ENCODE data around the gene CDKAL1.

Gene CDKAL1

DNA sequence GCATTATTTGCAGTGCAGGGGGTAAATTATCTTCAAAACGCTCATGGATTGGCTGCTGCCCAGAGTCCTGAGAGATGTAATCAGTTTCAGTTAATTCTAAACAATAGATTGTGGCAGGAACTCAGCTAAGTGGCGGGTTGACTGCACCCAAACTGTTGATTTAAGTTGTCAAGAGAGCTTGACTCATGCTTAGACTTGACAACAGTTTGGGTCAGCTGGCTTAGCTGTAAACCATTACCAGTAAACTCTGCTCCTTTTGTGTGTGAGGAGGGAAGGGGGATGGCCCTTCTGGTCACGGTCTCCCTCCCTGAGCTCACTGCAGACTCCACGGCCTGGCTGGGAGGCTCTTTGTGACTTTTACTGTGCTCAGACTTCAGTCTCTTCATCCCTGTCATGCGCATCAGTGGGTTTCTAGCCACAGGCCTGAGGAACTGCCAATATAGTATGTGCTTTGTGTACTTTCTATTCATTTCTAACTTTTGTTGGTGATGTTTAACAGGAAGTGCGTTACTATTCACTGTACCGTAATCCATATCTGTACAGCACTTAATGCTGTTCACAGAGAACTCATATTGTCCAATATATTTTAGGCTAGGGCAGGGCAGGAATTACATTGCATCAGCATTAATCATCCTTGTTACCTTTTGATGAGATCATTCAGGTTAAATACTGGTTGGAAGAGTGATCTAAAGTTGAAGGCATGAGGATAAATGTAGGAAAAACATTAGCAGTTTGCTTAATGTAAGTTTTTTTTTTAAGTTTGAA is 488.3 kb downstream of the CDKAL1 start:
- Histone ChIP-seq H3K27me3 (ENCODE audit: low read depth, low read length) (no peaks in the 10 kb centered on the region), H3K4me1 (ENCODE audit: control insufficient read depth in 1 of 2, insufficient read depth in 2 of 2, low read length in 2 of 2) (peaks cover 0 to 6% of the 10 kb centered on the region in 2 donors), H3K9me3 (ENCODE audit: control insufficient read depth in 1 of 2, low read length in 2 of 2) (no peaks in the 10 kb centered on the region), H3K27ac (ENCODE audit: low read length) (no peak overlapping the region), H3K36me3 (ENCODE audit: control insufficient read depth in 1 of 2, insufficient read depth in 2 of 2, low read length in 2 of 2) (no peaks in the 10 kb centered on the region), H3K4me3 (ENCODE audit: low read depth in 1 of 2, low read length in 2 of 2) (no peak overlapping the region)

GRCh38 chr6:21023210-21023609 is 489.0 kb downstream of the CDKAL1 start:
- H3K9me3 ChIP-seq (ENCODE audit: control insufficient read depth in 1 of 2, low read length in 2 of 2) = no peaks in the 10 kb centered on the region
- no peak overlapping the region for H3K27ac ChIP-seq (ENCODE audit: low read length)
- H3K36me3 ChIP-seq (ENCODE audit: control insufficient read depth in 1 of 2, insufficient read depth in 2 of 2, low read length in 2 of 2) = no peaks in the 10 kb centered on the region
- no peak overlapping the region for H3K4me3 ChIP-seq (ENCODE audit: low read depth in 1 of 2, low read length in 2 of 2)
- H3K27me3 ChIP-seq (ENCODE audit: low read depth, low read length) = no peaks in the 10 kb centered on the region
- peaks cover 0 to 6% of the 10 kb centered on the region in 2 donors for H3K4me1 ChIP-seq (ENCODE audit: control insufficient read depth in 1 of 2, insufficient read depth in 2 of 2, low read length in 2 of 2)

GRCh38 chr6:21024616-21025015 is 490.4 kb downstream of the CDKAL1 start:
- Histone ChIP-seq H3K4me1 (ENCODE audit: control insufficient read depth in 1 of 2, insufficient read depth in 2 of 2, low read length in 2 of 2) (peaks cover 0 to 6% of the 10 kb centered on the region in 2 donors), H3K36me3 (ENCODE audit: control insufficient read depth in 1 of 2, insufficient read depth in 2 of 2, low read length in 2 of 2) (no peaks in the 10 kb centered on the region), H3K27me3 (ENCODE audit: low read depth, low read length) (no peaks in the 10 kb centered on the region), H3K27ac (ENCODE audit: low read length) (no peak overlapping the region), H3K9me3 (ENCODE audit: control insufficient read depth in 1 of 2, low read length in 2 of 2) (no peaks in the 10 kb centered on the region), H3K4me3 (ENCODE audit: low read depth in 1 of 2, low read length in 2 of 2) (no peak overlapping the region)

GRCh38 chr6:21026576-21027273 is 492.5 kb downstream of the CDKAL1 start:
- no peak overlapping the region for H3K4me3 ChIP-seq (ENCODE audit: low read depth in 1 of 2, low read length in 2 of 2)
- H3K9me3 ChIP-seq (ENCODE audit: control insufficient read depth in 1 of 2, low read length in 2 of 2) = no peaks in the 10 kb centered on the region
- no peaks in the 10 kb centered on the region for H3K27me3 ChIP-seq (ENCODE audit: low read depth, low read length)
- peaks cover 0 to 6% of the 10 kb centered on the region in 2 donors for H3K4me1 ChIP-seq (ENCODE audit: control insufficient read depth in 1 of 2, insufficient read depth in 2 of 2, low read length in 2 of 2)
- H3K27ac ChIP-seq (ENCODE audit: low read length) = no peak overlapping the region
- no peaks in the 10 kb centered on the region for H3K36me3 ChIP-seq (ENCODE audit: control insufficient read depth in 1 of 2, insufficient read depth in 2 of 2, low read length in 2 of 2)

GRCh38 chr6:21027507-21027906 is 493.2 kb downstream of the CDKAL1 start:
- no peaks in the 10 kb centered on the region for H3K36me3 ChIP-seq (ENCODE audit: control insufficient read depth in 1 of 2, insufficient read depth in 2 of 2, low read length in 2 of 2)
- no peak overlapping the region for H3K4me3 ChIP-seq (ENCODE audit: low read depth in 1 of 2, low read length in 2 of 2)
- H3K4me1 ChIP-seq (ENCODE audit: control insufficient read depth in 1 of 2, insufficient read depth in 2 of 2, low read length in 2 of 2) = peaks cover 0 to 3% of the 10 kb centered on the region in 2 donors

DNA sequence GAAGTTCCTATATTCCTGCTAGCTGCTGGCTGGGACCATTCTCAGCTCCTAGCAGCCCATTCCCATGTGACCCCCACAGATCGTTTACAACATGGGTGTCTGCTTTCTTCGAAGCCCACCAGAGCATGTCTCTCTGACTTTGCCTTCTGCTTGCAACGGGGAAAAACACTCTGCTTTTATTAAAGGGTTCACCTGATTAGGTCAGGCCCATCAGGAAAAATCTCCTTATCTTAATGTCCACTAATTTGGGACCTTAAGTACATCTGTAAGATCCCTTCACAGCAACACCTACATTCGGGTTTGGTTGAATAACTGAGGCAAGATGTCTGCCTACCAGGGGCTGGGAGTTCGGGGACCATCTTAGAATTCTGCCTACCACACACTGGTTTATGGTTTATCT is 496.9 kb downstream of the CDKAL1 start:
- no peaks in the 10 kb centered on the region for H3K4me1 ChIP-seq (ENCODE audit: control insufficient read depth in 1 of 2, insufficient read depth in 2 of 2, low read length in 2 of 2)

More at GRCh38 chr6:21027507-21027906, 493.2 kb downstream of the CDKAL1 start:
- Histone ChIP-seq H3K27me3 (ENCODE audit: low read depth, low read length) (no peaks in the 10 kb centered on the region), H3K9me3 (ENCODE audit: control insufficient read depth in 1 of 2, low read length in 2 of 2) (no peaks in the 10 kb centered on the region), H3K27ac (ENCODE audit: low read length) (no peak overlapping the region)

GRCh38 chr6:21033084-21033483 is 498.8 kb downstream of the CDKAL1 start:
- Histone ChIP-seq H3K27me3 (ENCODE audit: low read depth, low read length) (no peaks in the 10 kb centered on the region), H3K36me3 (ENCODE audit: control insufficient read depth in 1 of 2, insufficient read depth in 2 of 2, low read length in 2 of 2) (no peaks in the 10 kb centered on the region), H3K4me1 (ENCODE audit: control insufficient read depth in 1 of 2, insufficient read depth in 2 of 2, low read length in 2 of 2) (no peaks in the 10 kb centered on the region), H3K4me3 (ENCODE audit: low read depth in 1 of 2, low read length in 2 of 2) (no peak overlapping the region), H3K27ac (ENCODE audit: low read length) (no peak overlapping the region), H3K9me3 (ENCODE audit: control insufficient read depth in 1 of 2, low read length in 2 of 2) (no peaks in the 10 kb centered on the region)

More for the DNA sequence above, 496.9 kb downstream of the CDKAL1 start:
- no peaks in the 10 kb centered on the region for H3K27me3 ChIP-seq (ENCODE audit: low read depth, low read length)
- no peaks in the 10 kb centered on the region for H3K36me3 ChIP-seq (ENCODE audit: control insufficient read depth in 1 of 2, insufficient read depth in 2 of 2, low read length in 2 of 2)
- no peak overlapping the region for H3K4me3 ChIP-seq (ENCODE audit: low read depth in 1 of 2, low read length in 2 of 2)
- no peaks in the 10 kb centered on the region for H3K9me3 ChIP-seq (ENCODE audit: control insufficient read depth in 1 of 2, low read length in 2 of 2)
- H3K27ac ChIP-seq (ENCODE audit: low read length) = no peak overlapping the region

- H3K27me3 ChIP-seq (ENCODE audit: low read depth, low read length) = no peaks in the 10 kb centered on the region
- H3K27ac ChIP-seq (ENCODE audit: low read length) = no peak overlapping the region
- no peak overlapping the region for H3K4me3 ChIP-seq (ENCODE audit: low read depth in 1 of 2, low read length in 2 of 2)
- H3K36me3 ChIP-seq (ENCODE audit: control insufficient read depth in 1 of 2, insufficient read depth in 2 of 2, low read length in 2 of 2) = no peaks in the 10 kb centered on the region
- no peaks in the 10 kb centered on the region for H3K9me3 ChIP-seq (ENCODE audit: control insufficient read depth in 1 of 2, low read length in 2 of 2)
- H3K4me1 ChIP-seq (ENCODE audit: control insufficient read depth in 1 of 2, insufficient read depth in 2 of 2, low read length in 2 of 2) = no peaks in the 10 kb centered on the region
Observed at GRCh38 chr6:21033575-21034026, 499.3 kb downstream of the CDKAL1 start.

- H3K4me1 ChIP-seq (ENCODE audit: control insufficient read depth in 1 of 2, insufficient read depth in 2 of 2, low read length in 2 of 2) = no peaks in the 10 kb centered on the region
- no peak overlapping the region for H3K4me3 ChIP-seq (ENCODE audit: low read depth in 1 of 2, low read length in 2 of 2)
- H3K9me3 ChIP-seq (ENCODE audit: control insufficient read depth in 1 of 2, low read length in 2 of 2) = no peaks in the 10 kb centered on the region
- H3K27ac ChIP-seq (ENCODE audit: low read length) = no peak overlapping the region
- H3K27me3 ChIP-seq (ENCODE audit: low read depth, low read length) = no peaks in the 10 kb centered on the region
- H3K36me3 ChIP-seq (ENCODE audit: control insufficient read depth in 1 of 2, insufficient read depth in 2 of 2, low read length in 2 of 2) = no peaks in the 10 kb centered on the region
Observed at GRCh38 chr6:21034345-21034744, 500.1 kb downstream of the CDKAL1 start.

DNA sequence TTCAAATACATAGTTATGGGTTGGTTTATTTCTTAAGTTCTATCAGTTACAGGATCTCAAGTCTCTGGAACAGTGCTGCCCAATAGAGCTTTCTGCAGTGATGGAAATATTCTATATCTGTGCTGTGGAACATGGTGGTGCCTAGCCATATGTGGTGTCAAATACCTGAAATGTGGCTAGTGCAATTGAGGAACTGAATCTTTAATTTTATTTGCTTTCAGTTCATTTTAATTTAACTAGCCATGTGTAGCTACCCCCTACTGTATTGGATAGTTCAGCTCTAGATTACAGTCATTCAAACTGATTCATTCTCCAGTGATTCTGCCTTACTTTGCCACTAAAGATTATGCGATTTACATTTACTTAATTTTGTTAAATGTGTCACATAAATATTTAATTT is 503.2 kb downstream of the CDKAL1 start:
- no peak overlapping the region for H3K4me3 ChIP-seq (ENCODE audit: low read depth in 1 of 2, low read length in 2 of 2)
- H3K27ac ChIP-seq (ENCODE audit: low read length) = no peak overlapping the region
- H3K9me3 ChIP-seq (ENCODE audit: control insufficient read depth in 1 of 2, low read length in 2 of 2) = no peaks in the 10 kb centered on the region
- H3K27me3 ChIP-seq (ENCODE audit: low read depth, low read length) = no peaks in the 10 kb centered on the region
- H3K36me3 ChIP-seq (ENCODE audit: control insufficient read depth in 1 of 2, insufficient read depth in 2 of 2, low read length in 2 of 2) = no peaks in the 10 kb centered on the region
- H3K4me1 ChIP-seq (ENCODE audit: control insufficient read depth in 1 of 2, insufficient read depth in 2 of 2, low read length in 2 of 2) = no peaks in the 10 kb centered on the region

GRCh38 chr6:21039926-21040325 is 505.7 kb downstream of the CDKAL1 start:
- no peaks in the 10 kb centered on the region for H3K4me1 ChIP-seq (ENCODE audit: control insufficient read depth in 1 of 2, insufficient read depth in 2 of 2, low read length in 2 of 2)
- no peaks in the 10 kb centered on the region for H3K9me3 ChIP-seq (ENCODE audit: control insufficient read depth in 1 of 2, low read length in 2 of 2)
- H3K4me3 ChIP-seq (ENCODE audit: low read depth in 1 of 2, low read length in 2 of 2) = no peak overlapping the region
- no peaks in the 10 kb centered on the region for H3K27me3 ChIP-seq (ENCODE audit: low read depth, low read length)
- H3K27ac ChIP-seq (ENCODE audit: low read length) = no peak overlapping the region
- H3K36me3 ChIP-seq (ENCODE audit: control insufficient read depth in 1 of 2, insufficient read depth in 2 of 2, low read length in 2 of 2) = no peaks in the 10 kb centered on the region
